ENCODE results near the gene LPP. TPM values are rescaled to one million over a fixed set of nuclear protein-coding genes. Genes with fewer than 3 reads are reported as not detected.
A peak's percentile ranks its signal among the peaks of the same experiment; 100 is the strongest.

Gene LPP
- total RNA-seq, 4 donors from 2014 or later: 45.9 to 81.1 (median 63.0) TPM

GRCh38 chr3:188343894-188344293, 189.9 kb downstream of the LPP start:
- H3K4me3 ChIP-seq (ENCODE audit: low read depth, poor library complexity, severe bottlenecking): no peak overlapping the region
- WGBS, 2 donors: 63 to 68% methylated on average over 5 of the region's 5 CpGs
- DNase-seq (ENCODE audit: low spot score in 2 of 2): no peak
- intact Hi-C loops (cut with DNase I; ENCODE audit: low total_unique reads): no loop called here
- TF ChIP-seq POLR2A (IDR thresholded peaks at IDR 0.05) (no peak), CTCF (IDR thresholded peaks at IDR 0.05) (no peak)

- WGBS, 2 donors: 79 to 90% methylated on average over 5 of the region's 5 CpGs
- intact Hi-C loops (cut with DNase I; ENCODE audit: low total_unique reads): no loop called here
These were observed 191.3 kb downstream of the LPP start for GRCh38 chr3:188345223-188345622.

GRCh38 chr3:188348435-188349244, 194.7 kb downstream of the LPP start:
- intact Hi-C loops (cut with DNase I; ENCODE audit: low total_unique reads): no loop called here
- TF ChIP-seq POLR2A (IDR thresholded peaks at IDR 0.05) (no peak), CTCF (IDR thresholded peaks at IDR 0.05) (no peak)
- H3K4me3 ChIP-seq (ENCODE audit: low read depth, poor library complexity, severe bottlenecking): no peak overlapping the region
- peak; percentile 58 to 90 for DNase-seq (ENCODE audit: low spot score in 2 of 2)
- 58 to 59% methylated on average over 9 of the region's 9 CpGs for WGBS, 2 donors

More at GRCh38 chr3:188345223-188345622, 191.3 kb downstream of the LPP start:
- DNase-seq (ENCODE audit: low spot score in 2 of 2): no peak
- TF ChIP-seq POLR2A (IDR thresholded peaks at IDR 0.05) (no peak), CTCF (IDR thresholded peaks at IDR 0.05) (no peak)
- H3K4me3 ChIP-seq (ENCODE audit: low read depth, poor library complexity, severe bottlenecking): no peak overlapping the region

GRCh38 chr3:188349351-188349901, 195.5 kb downstream of the LPP start:
- TF ChIP-seq POLR2A (IDR thresholded peaks at IDR 0.05) (no peak), CTCF (IDR thresholded peaks at IDR 0.05) (no peak)
- 60 to 66% methylated on average over 7 of the region's 7 CpGs for WGBS, 2 donors
- intact Hi-C loops (cut with DNase I; ENCODE audit: low total_unique reads): no loop called here
- H3K4me3 ChIP-seq (ENCODE audit: low read depth, poor library complexity, severe bottlenecking): no peak overlapping the region
- DNase-seq (ENCODE audit: low spot score in 2 of 2): no peak

- 48 to 50% methylated on average over 4 of the region's 4 CpGs for WGBS, 2 donors
- no peak for DNase-seq (ENCODE audit: low spot score in 2 of 2)
- H3K4me3 ChIP-seq (ENCODE audit: low read depth, poor library complexity, severe bottlenecking): no peak overlapping the region
- intact Hi-C loops (cut with DNase I; ENCODE audit: low total_unique reads): no loop called here
- TF ChIP-seq CTCF (IDR thresholded peaks at IDR 0.05) (no peak), POLR2A (IDR thresholded peaks at IDR 0.05) (no peak)
These were observed 196.0 kb downstream of the LPP start for GRCh38 chr3:188349933-188350332.
